COLO668 (cell line): ENCODE measurements around the gene PTTG1IP2.
A peak's percentile ranks its signal among the peaks of the same experiment; 100 is the strongest.
"Not testable (repeated sequence)": the region's sequence is repeated elsewhere in the genome, so short reads cannot be mapped to it uniquely, and the experiment has no call there.

Experiments used
- DNase-seq: peaks from one replicate; lab custom pipeline; 2025; ENCODE audit not compliant: unreplicated experiment; lab: John Stamatoyannopoulos, UW

The PTTG1IP2 gene

GRCh38 chr7:90469554-90469953 is at the start of gene PTTG1IP2:
PTTG1IP2 (plus strand) TSS chr7:90469639; CDS start chr7:90469787, 148 bp downstream.
- DNase-seq = no peak

GRCh38 chr7:90421651-90422050 is 47.8 kb upstream of the PTTG1IP2 start:
- no peak for DNase-seq

GRCh38 chr7:90424720-90425119 is 44.7 kb upstream of the PTTG1IP2 start:
- DNase-seq = no peak

GRCh38 chr7:90425376-90425775 is 44.1 kb upstream of the PTTG1IP2 start:
- no peak for DNase-seq

GRCh38 chr7:90430614-90431460 is 38.6 kb upstream of the PTTG1IP2 start:
- DNase-seq = no peak

GRCh38 chr7:90432752-90433151 is 36.7 kb upstream of the PTTG1IP2 start:
- DNase-seq = no peak

GRCh38 chr7:90433221-90433620 is 36.2 kb upstream of the PTTG1IP2 start:
- no peak for DNase-seq

GRCh38 chr7:90445633-90446032 is 23.8 kb upstream of the PTTG1IP2 start:
- DNase-seq = no peak

- DNase-seq = no peak
Measured at GRCh38 chr7:90446137-90446899, 23.1 kb upstream of the PTTG1IP2 start.

- DNase-seq = no peak
Measured at GRCh38 chr7:90453259-90453891, 16.1 kb upstream of the PTTG1IP2 start.

- DNase-seq = no peak
Measured at GRCh38 chr7:90453931-90454330, 15.5 kb upstream of the PTTG1IP2 start.

GRCh38 chr7:90455163-90456030 is 14.0 kb upstream of the PTTG1IP2 start:
- peak; percentile 3 for DNase-seq

GRCh38 chr7:90458104-90458503 is 11.3 kb upstream of the PTTG1IP2 start:
- DNase-seq = no peak

GRCh38 chr7:90459888-90460287 is 9.6 kb upstream of the PTTG1IP2 start:
- no peak for DNase-seq

- no peak for DNase-seq
Measured at GRCh38 chr7:90461219-90461618, 8.2 kb upstream of the PTTG1IP2 start.

GRCh38 chr7:90463151-90463628 is 6.2 kb upstream of the PTTG1IP2 start:
- not testable (repeated sequence) for DNase-seq

GRCh38 chr7:90465816-90466215 is 3.6 kb upstream of the PTTG1IP2 start:
- no peak for DNase-seq

GRCh38 chr7:90472805-90473540 is 3.5 kb downstream of the PTTG1IP2 start:
- DNase-seq = no peak

GRCh38 chr7:90473814-90474213 is 4.4 kb downstream of the PTTG1IP2 start:
- no peak for DNase-seq
